ENCODE measurements around the gene AP2S1. TPM values are rescaled to one million over a fixed set of nuclear protein-coding genes. Genes with fewer than 3 reads are reported as not detected.

AP2S1 gene
- total RNA-seq, 4 donors from 2014 or later: 69.3 to 126 (median 97.3) TPM

DNA sequence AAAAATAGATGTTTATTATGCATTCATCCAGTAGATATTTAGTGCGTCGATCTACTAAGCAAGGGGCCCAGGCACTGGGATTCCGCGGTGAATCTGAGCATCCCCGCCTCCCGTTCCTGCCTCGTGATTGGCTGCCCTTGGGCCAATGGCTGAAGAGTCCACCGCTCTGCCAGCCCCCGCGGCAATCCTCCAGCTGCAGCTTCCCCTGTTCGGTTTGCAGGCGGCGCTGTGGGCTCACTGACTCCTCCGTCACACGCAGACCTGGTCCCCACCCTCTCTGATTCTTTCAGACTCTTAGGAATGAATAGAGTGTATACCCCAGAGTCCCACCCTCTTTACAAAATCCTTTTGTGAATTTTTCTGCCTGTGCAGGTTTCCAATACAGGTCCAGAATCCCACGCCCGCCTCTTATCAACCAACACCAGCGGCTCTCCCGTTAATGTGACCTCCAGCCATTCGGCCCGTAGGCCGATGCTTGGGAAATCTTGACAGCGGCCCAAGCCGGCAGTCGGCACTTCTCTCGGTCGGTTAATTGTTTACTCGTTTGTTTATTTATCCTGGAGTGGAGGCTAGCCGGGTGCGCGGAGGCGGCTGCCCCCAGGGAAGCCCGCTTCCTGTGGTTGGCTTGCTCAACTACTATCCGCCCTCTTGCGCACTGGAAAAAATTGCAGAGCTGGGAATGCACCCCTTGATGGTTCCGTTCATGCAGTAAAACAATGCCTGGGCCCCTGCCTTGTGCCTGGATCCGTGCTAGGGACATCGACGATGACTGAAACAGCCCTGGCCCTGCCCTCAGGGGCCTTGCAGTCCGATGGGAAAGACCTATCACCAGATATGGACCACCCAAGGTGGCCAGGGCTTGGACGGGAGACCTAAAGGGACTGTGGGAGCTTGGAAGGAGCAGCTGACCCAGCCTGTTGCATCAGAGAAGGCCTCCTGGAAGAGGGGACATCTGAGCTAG is 5.7 kb upstream of the AP2S1 start:
- TF ChIP-seq, protein P1, sequence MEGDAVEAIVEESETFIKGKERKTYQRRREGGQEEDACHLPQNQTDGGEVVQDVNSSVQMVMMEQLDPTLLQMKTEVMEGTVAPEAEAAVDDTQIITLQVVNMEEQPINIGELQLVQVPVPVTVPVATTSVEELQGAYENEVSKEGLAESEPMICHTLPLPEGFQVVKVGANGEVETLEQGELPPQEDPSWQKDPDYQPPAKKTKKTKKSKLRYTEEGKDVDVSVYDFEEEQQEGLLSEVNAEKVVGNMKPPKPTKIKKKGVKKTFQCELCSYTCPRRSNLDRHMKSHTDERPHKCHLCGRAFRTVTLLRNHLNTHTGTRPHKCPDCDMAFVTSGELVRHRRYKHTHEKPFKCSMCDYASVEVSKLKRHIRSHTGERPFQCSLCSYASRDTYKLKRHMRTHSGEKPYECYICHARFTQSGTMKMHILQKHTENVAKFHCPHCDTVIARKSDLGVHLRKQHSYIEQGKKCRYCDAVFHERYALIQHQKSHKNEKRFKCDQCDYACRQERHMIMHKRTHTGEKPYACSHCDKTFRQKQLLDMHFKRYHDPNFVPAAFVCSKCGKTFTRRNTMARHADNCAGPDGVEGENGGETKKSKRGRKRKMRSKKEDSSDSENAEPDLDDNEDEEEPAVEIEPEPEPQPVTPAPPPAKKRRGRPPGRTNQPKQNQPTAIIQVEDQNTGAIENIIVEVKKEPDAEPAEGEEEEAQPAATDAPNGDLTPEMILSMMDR (IDR thresholded peaks at IDR 0.05; ENCODE audit: low read depth): no peak

DNA sequence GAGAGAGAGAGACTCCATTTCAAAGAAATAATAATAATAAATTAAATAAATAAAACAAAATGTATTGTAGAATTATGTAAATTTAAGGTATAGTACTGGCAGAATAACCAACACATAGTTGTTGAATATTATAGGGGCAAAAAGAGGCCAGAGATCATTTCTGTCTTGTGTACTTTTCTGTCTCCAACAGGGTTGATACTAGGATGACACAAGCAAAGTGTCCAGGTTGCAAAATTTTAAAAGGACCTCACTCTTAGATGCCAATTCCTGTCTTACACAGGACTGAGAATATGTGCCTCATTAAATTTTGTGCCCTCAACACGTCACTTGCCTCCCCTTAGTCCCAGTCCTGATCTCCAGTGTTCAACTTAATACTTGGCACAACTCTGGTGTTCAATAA is 2.2 kb upstream of the AP2S1 start:
- TF ChIP-seq, protein P1 (IDR thresholded peaks at IDR 0.05; ENCODE audit: low read depth): no peak

DNA sequence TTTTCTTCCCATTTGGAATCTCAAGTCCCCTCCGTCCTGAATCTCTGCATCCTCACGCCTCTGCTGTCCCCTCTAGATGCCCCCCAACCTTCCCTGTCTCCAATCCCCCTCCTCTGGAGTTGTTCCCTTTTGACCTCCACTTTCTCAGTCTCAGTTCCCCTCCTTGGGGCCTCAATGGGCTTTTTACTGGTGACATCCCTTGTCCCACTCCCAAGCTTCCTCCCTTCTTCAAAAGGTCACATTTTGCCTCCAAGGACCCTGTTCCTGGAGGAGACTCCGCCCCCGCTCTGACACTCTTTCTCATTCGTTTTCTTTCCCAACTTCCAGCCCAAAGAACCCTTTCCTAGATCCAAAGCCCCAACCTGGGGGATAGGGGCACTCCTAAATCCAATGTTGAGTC is 1.0 kb downstream of the AP2S1 start:
- TF ChIP-seq, protein P1 (IDR thresholded peaks at IDR 0.05; ENCODE audit: low read depth): no peak

GRCh38 chr19:46848389-46848788 is 2.3 kb downstream of the AP2S1 start:
- TF ChIP-seq, protein P1 (IDR thresholded peaks at IDR 0.05; ENCODE audit: low read depth): no peak

DNA sequence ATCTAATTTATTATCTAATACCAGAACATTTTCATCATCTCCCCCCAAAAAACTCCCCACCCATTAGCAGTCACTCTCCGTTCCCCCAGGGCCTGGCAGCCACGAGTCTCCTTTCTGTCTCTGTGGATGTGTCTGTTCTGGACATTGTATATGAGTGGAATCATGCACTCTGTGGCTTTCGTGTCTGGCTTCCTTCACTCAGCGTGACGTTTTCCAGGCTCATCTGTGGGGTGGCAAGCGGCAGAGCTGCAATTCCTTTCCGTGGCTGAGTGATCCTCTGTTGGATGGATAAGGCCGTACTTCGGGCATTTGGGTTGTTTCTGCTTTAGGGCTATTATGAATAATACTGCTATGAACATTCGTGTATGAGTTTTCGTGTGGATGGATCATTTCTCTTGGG is 3.1 kb downstream of the AP2S1 start:
- TF ChIP-seq, protein P1 (IDR thresholded peaks at IDR 0.05; ENCODE audit: low read depth): no peak

- TF ChIP-seq, protein P1 (IDR thresholded peaks at IDR 0.05; ENCODE audit: low read depth): no peak
Measured at GRCh38 chr19:46845959-46846459, 4.6 kb downstream of the AP2S1 start.

DNA sequence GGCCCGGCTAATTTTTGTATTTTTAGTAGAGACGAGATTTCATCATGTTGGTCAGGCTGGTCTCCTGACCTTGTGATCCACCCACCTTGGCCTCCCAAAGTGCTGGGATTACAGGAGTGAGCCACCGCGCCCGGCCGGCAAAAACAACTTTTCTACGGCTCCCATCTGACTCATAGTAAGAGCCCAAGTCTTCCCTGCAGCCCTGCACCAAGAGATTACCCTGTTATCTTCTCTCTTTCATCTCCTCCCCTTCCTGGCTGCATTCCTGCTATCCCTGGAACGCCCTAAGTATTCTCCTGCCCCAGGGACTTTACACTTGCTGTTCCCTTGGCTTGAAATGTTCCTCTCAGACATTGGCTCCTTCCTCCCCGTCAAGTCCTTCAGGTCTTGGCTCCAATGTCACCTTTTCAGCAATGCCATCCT is 6.6 kb downstream of the AP2S1 start:
- TF ChIP-seq, protein P1 (IDR thresholded peaks at IDR 0.05; ENCODE audit: low read depth): no peak

Measured in subcutaneous adipose tissue (tissue), 4 donors.